Liver (tissue), 3 donors: Measurements from ENCODE around the gene SKIC2.
A peak's percentile ranks its signal among the peaks of the same experiment; 100 is the strongest.

ENCODE experiments used
- ATF3 ChIP-seq: IDR thresholded peaks from 2 replicates; pipeline ENCODE4 v1.6.1; 2016; ENCODE audit warnings: antibody characterized with exemption
- CTCF ChIP-seq: fragments of 150-350 bp; IDR thresholded peaks from 2 replicates; pipeline ENCODE4 v1.5.1; 2017; ENCODE audit warnings: improper control_type of control experiment, low read depth, low read length; ENCODE audit not compliant: missing input control
- EGR1 ChIP-seq, 2 donors: IDR thresholded peaks; 2 replicates each; pipeline ENCODE4 v1.6.1; 2016 to 2018; ENCODE audit warnings: antibody characterized with exemption in 2 of 2, low read depth in 2 of 2
- GABPA ChIP-seq, 2 donors: IDR thresholded peaks in 1 of 2; conservative IDR thresholded peaks in 1 of 2; 2 replicates each; pipeline ENCODE4 v1.6.1; 2016; ENCODE audit warnings: antibody characterized with exemption in 2 of 2, mild to moderate bottlenecking in 1 of 2, moderate library complexity in 1 of 2
- JUND ChIP-seq, 2 donors: IDR thresholded peaks; 2 replicates each; pipeline ENCODE4 v1.6.1; 2016; ENCODE audit warnings: antibody characterized with exemption in 2 of 2
- MAX ChIP-seq: IDR thresholded peaks from 2 replicates; pipeline ENCODE4 v1.6.1; 2016; ENCODE audit warnings: antibody characterized with exemption
- NR2F2 ChIP-seq: IDR thresholded peaks from 2 replicates; pipeline ENCODE4 v1.6.1; 2016; ENCODE audit warnings: antibody characterized with exemption
- RAD21 ChIP-seq, 2 donors: IDR thresholded peaks; 2 replicates each; pipeline ENCODE4 v1.6.1; 2016; ENCODE audit warnings: antibody characterized with exemption in 2 of 2, mild to moderate bottlenecking in 2 of 2
- REST ChIP-seq: IDR thresholded peaks from 2 replicates; pipeline ENCODE4 v1.6.1; 2016; ENCODE audit warnings: antibody characterized with exemption, mild to moderate bottlenecking
- SP1 ChIP-seq: IDR thresholded peaks from 2 replicates; pipeline ENCODE4 v1.6.1; 2018; ENCODE audit warnings: antibody characterized with exemption, mild to moderate bottlenecking
- donor health status: healthy.
- donor health status: healthy.

- TF ChIP-seq CTCF (no peak), NR2F2 (no peak), RAD21 (IDR thresholded peaks at IDR 0.05) (no peak), SP1 (no peak), JUND (IDR thresholded peaks at IDR 0.05) (no peak), REST (no peak), ATF3 (no peak), MAX (no peak), GABPA (IDR thresholded peaks at IDR 0.05 in 1 of 2, conservative IDR thresholded peaks at IDR 0.05 in 1 of 2) (no peak), EGR1 (IDR thresholded peaks at IDR 0.05; ENCODE audit: low read depth in 2 of 2) (peak in 1 of 2 donors; percentile 45)
Measured at GRCh38 chr6:31977816-31978431, 18.9 kb downstream of the SKIC2 start.
